Hepatocyte (in vitro differentiated cells): ENCODE data around the gene CEP112. TPM values are rescaled to one million over a fixed set of nuclear protein-coding genes. Genes with fewer than 3 reads are reported as not detected.

ENCODE experiments used
- DNase-seq: peaks from one replicate; pipeline ENCODE4 v3.0.0-alpha.2; 2016; ENCODE audit warnings: low spot score
- H2AFZ ChIP-seq: fragments of 200-600 bp; sonication (generic); 2 replicates; pipeline ENCODE4 v1.6.0; 2016; ENCODE audit warnings: antibody characterized with exemption, mild to moderate bottlenecking
- H3K27ac ChIP-seq: fragments of 200-600 bp; sonication (generic); 2 replicates; pipeline ENCODE4 v1.5.1; 2016; ENCODE audit warnings: mild to moderate bottlenecking
- H3K27me3 ChIP-seq: fragments of 200-600 bp; sonication (generic); 2 replicates; pipeline ENCODE4 v1.6.1; 2016
- H3K36me3 ChIP-seq: fragments of 200-600 bp; sonication (generic); replicated peaks from 2 replicates; pipeline ENCODE4 v1.5.1; 2016; ENCODE audit warnings: low read depth; ENCODE audit not compliant: insufficient read depth
- H3K4me1 ChIP-seq: fragments of 200-600 bp; sonication (generic); 2 replicates; pipeline ENCODE4 v1.5.1; 2016; ENCODE audit warnings: mild to moderate bottlenecking, moderate library complexity; ENCODE audit not compliant: insufficient read depth
- H3K4me2 ChIP-seq: fragments of 200-600 bp; sonication (generic); 2 replicates; pipeline ENCODE4 v1.6.0; 2016
- H3K4me3 ChIP-seq: fragments of 200-600 bp; sonication (generic); 2 replicates; pipeline ENCODE4 v1.5.1; 2016; ENCODE audit warnings: mild to moderate bottlenecking
- H3K79me2 ChIP-seq: fragments of 200-600 bp; sonication (generic); 2 replicates; pipeline ENCODE4 v1.6.0; 2017; ENCODE audit warnings: mild to moderate bottlenecking
- H3K9me2 ChIP-seq: fragments of 200-600 bp; sonication (generic); replicated peaks from 2 replicates; pipeline ENCODE4 v1.6.0; 2017; ENCODE audit warnings: mild to moderate bottlenecking; ENCODE audit not compliant: insufficient read depth
- H3K9me3 ChIP-seq: fragments of 200-600 bp; sonication (generic); 2 replicates; pipeline ENCODE4 v1.5.1; 2016; ENCODE audit warnings: low read depth, mild to moderate bottlenecking
- H4K20me1 ChIP-seq: fragments of 200-600 bp; sonication (generic); 2 replicates; pipeline ENCODE4 v1.6.0; 2016; ENCODE audit warnings: mild to moderate bottlenecking; ENCODE audit not compliant: insufficient read depth, poor library complexity, severe bottlenecking
- CTCF ChIP-seq: fragments of 200-600 bp; sonication (generic); IDR thresholded peaks from 2 replicates; pipeline ENCODE4 v1.5.1; 2016; ENCODE audit warnings: antibody characterized with exemption, mild to moderate bottlenecking; ENCODE audit not compliant: poor library complexity
- EZH2 ChIP-seq: fragments of 200-600 bp; sonication (generic); IDR thresholded peaks from 2 replicates; pipeline ENCODE4 v1.6.1; 2016; ENCODE audit warnings: antibody characterized with exemption, mild to moderate bottlenecking, borderline replicate concordance
- EZH2phosphoT487 ChIP-seq: fragments of 200-600 bp; sonication (generic); IDR thresholded peaks from one replicate; pipeline ENCODE4 v1.6.1; 2018; ENCODE audit warnings: antibody characterized with exemption, mild to moderate bottlenecking, low read depth, moderate library complexity; ENCODE audit not compliant: unreplicated experiment, severe bottlenecking
- WGBS: methylation state at CpG from one replicate; pipeline ENCODE4 v1.1.6; 2016; ENCODE audit warnings: low lambda C conversion rate; ENCODE audit errors: missing lambda C conversion rate; 5-methylcytosine and 5-hydroxymethylcytosine counted together
- polyA plus RNA-seq: library from polyadenylated mRNA; unstranded; fragments of >200 nt; fragmentation: Nextera tagmentation; extraction: Ambion mirVana; gene quantifications from 2 replicates; pipeline ENCODE4 v1.2.1, GENCODE V29; 2016
- total RNA-seq: library from RNA; depleted of rRNA; stranded (reverse); fragments of >200 nt; gene quantifications from 2 replicates; pipeline ENCODE4 v1.2.3, GENCODE V29; 2014

CEP112 gene
- total and polyA plus RNA-seq, 2 experiments from 2014 or later: 7.1 to 9.7 TPM

GRCh38 chr17:65711671-65712276 is 480.2 kb downstream of the CEP112 start:
- no peaks in the 10 kb centered on the region for H4K20me1 ChIP-seq
- no peaks in the 10 kb centered on the region for H3K9me3 ChIP-seq
- no peak overlapping the region for H3K4me3 ChIP-seq
- H3K27ac ChIP-seq: no peak overlapping the region
- no peaks in the 10 kb centered on the region for H3K36me3 ChIP-seq
- no peak for DNase-seq
- TF ChIP-seq CTCF (no peak), EZH2 (no peak), EZH2phosphoT487 (no peak)
- WGBS: 84% methylated on average over 8 of the region's 8 CpGs
- no peaks in the 10 kb centered on the region for H3K4me1 ChIP-seq
- H3K79me2 ChIP-seq: no peaks in the 10 kb centered on the region
- H3K4me2 ChIP-seq: no peak overlapping the region
- H2AFZ ChIP-seq: no peak overlapping the region
- no peaks in the 10 kb centered on the region for H3K9me2 ChIP-seq
- no peaks in the 10 kb centered on the region for H3K27me3 ChIP-seq

GRCh38 chr17:65707780-65708179 is 484.2 kb downstream of the CEP112 start:
- no peaks in the 10 kb centered on the region for H3K27me3 ChIP-seq
- no peak overlapping the region for H2AFZ ChIP-seq
- H3K36me3 ChIP-seq: no peaks in the 10 kb centered on the region
- no peaks in the 10 kb centered on the region for H3K9me2 ChIP-seq
- no peak overlapping the region for H3K27ac ChIP-seq
- H3K9me3 ChIP-seq: no peaks in the 10 kb centered on the region
- H3K4me2 ChIP-seq: no peak overlapping the region
- 51% methylated on average over 2 of the region's 2 CpGs for WGBS
- DNase-seq: no peak
- H3K4me3 ChIP-seq: no peak overlapping the region
- H3K4me1 ChIP-seq: no peaks in the 10 kb centered on the region
- no peaks in the 10 kb centered on the region for H4K20me1 ChIP-seq
- no peak for TF ChIP-seq CTCF
- TF ChIP-seq EZH2: no peak
- no peak for TF ChIP-seq EZH2phosphoT487
- H3K79me2 ChIP-seq: no peaks in the 10 kb centered on the region

- DNase-seq: no peak
- Histone ChIP-seq H3K79me2 (no peaks in the 10 kb centered on the region), H3K9me2 (no peaks in the 10 kb centered on the region), H3K36me3 (no peaks in the 10 kb centered on the region), H3K27me3 (no peaks in the 10 kb centered on the region), H3K4me3 (no peak overlapping the region), H3K9me3 (no peaks in the 10 kb centered on the region), H4K20me1 (no peaks in the 10 kb centered on the region), H3K4me1 (no peaks in the 10 kb centered on the region), H2AFZ (no peak overlapping the region), H3K4me2 (no peak overlapping the region), H3K27ac (no peak overlapping the region)
- TF ChIP-seq CTCF (no peak), EZH2phosphoT487 (no peak), EZH2 (no peak)
- WGBS: 33% methylated on average over 5 of the region's 5 CpGs
These were observed 487.2 kb downstream of the CEP112 start for GRCh38 chr17:65704731-65705130.

- H3K9me3 ChIP-seq: no peaks in the 10 kb centered on the region
- no peaks in the 10 kb centered on the region for H3K36me3 ChIP-seq
- DNase-seq: no peak
- no peaks in the 10 kb centered on the region for H3K27me3 ChIP-seq
- WGBS: 67% methylated on average over 9 of the region's 9 CpGs
- TF ChIP-seq CTCF (no peak), EZH2phosphoT487 (no peak), EZH2 (no peak)
- no peak overlapping the region for H3K27ac ChIP-seq
- no peaks in the 10 kb centered on the region for H3K79me2 ChIP-seq
- H4K20me1 ChIP-seq: no peaks in the 10 kb centered on the region
- no peak overlapping the region for H2AFZ ChIP-seq
- H3K4me2 ChIP-seq: no peak overlapping the region
- H3K4me3 ChIP-seq: no peak overlapping the region
- H3K4me1 ChIP-seq: peaks cover 5% of the 10 kb centered on the region
- no peaks in the 10 kb centered on the region for H3K9me2 ChIP-seq
These were observed 488.0 kb downstream of the CEP112 start for GRCh38 chr17:65703891-65704290.
